HuH-7 (cell line): Measurements from ENCODE around the gene NCEH1.
"Not testable (repeated sequence)": the region's sequence is repeated elsewhere in the genome, so short reads cannot be mapped to it uniquely, and the experiment has no call there.

ENCODE experiments used
- DNase-seq: peaks from one replicate; pipeline ENCODE4 v3.0.0; 2011; ENCODE audit warnings: low spot score

NCEH1 gene

DNA sequence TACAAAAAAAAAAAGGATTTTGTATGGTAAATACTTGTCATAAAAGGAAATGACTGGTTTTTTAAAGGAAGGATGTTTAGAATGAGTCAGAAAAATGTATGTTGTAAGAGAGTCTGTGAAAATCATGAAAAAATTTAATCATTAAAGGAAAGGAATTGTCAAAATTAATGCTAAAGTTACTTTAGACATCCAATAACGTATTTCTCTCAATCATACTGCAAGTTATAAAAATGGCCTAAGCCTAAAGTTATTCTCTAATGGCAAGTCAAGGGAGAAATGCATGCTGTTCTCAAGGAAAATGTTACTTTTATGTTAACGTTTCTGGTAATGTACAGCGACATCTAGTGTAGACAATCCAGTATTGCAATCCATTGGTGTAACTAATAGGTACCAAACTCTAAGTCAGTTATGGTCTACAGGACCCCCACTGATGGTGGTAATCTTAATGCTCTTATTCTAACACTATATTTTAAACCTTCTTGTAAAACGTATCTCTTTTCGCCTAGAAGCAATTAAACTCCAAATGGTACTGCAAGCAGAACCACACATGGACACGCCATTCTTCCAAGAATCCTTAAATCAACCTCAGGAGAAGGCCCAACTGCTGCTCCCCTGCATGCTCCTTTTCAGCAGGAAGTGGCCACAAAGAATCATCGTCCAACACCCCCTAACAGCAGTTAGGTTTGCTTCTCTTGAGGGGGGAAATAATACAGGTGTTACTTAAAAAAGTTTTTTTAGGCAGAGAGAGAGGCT is 35.2 kb downstream of the NCEH1 start:
- DNase-seq = no peak

GRCh38 chr3:172673210-172673679 is 37.6 kb downstream of the NCEH1 start:
- peak; percentile 52 for DNase-seq

GRCh38 chr3:172669021-172669420 is 41.8 kb downstream of the NCEH1 start:
- no peak for DNase-seq

DNA sequence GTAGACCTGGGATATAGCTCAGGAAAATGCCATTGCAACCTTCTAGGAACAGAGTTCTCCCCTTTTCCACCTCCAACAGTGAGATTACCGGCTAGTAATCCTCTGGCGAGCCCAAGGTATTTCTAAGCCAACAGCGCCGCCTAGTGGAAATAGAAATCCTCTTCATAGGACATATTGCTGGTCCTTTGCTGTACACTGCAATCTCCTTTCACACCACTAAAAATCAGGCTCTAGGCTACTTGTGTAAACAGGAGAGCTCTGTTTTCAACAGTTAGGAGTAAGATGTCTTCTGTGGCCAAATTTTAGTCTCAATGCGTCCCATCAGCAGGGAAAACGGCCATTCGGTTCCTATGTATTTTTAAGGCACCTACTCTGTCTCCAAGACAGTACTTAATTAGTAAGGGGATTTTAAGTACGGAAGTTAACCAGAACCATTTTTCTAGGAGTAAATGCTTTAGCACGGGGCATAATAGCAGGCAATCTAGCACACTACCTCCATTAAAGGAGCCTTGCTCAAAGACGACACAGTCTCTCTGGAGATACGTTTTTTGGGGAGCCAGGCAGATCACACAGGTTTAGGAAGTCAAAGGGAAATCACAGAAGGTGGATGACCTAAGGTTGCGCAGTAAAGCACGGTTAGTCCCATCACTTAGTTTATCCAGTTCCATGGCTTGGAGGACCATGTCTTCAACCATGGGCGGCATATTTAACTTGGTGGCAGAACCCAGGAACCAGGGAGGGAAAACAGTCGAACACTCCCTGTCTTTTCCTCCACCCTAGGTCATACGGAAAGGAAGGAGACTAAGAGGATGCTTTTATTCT is 43.8 kb downstream of the NCEH1 start:
- DNase-seq = peak; percentile 62

GRCh38 chr3:172666181-172666872 is 44.5 kb downstream of the NCEH1 start:
- DNase-seq = no peak

GRCh38 chr3:172665510-172665909 is 45.4 kb downstream of the NCEH1 start:
- not testable (repeated sequence) for DNase-seq

DNA sequence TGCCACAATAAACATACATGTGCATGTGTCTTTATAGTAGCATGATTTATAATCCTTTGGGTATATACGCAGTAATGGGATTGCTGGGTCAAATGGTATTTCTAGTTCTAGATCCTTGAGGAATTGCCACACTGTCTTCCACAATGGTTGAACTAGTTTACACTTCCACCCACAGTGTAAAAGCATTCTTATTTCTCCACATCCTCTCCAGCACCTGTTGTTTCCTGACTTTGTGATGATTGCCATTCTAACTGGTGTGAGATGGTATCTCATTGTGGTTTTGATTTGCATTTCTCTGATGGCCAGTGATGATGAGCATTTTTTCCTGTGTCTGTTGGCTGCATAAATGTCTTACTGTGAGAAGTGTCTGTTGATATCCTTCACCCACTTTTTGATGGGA is 50.4 kb downstream of the NCEH1 start:
- DNase-seq = not testable (repeated sequence)

- DNase-seq = no peak
Observed at GRCh38 chr3:172659246-172660002, 51.4 kb downstream of the NCEH1 start.

DNA sequence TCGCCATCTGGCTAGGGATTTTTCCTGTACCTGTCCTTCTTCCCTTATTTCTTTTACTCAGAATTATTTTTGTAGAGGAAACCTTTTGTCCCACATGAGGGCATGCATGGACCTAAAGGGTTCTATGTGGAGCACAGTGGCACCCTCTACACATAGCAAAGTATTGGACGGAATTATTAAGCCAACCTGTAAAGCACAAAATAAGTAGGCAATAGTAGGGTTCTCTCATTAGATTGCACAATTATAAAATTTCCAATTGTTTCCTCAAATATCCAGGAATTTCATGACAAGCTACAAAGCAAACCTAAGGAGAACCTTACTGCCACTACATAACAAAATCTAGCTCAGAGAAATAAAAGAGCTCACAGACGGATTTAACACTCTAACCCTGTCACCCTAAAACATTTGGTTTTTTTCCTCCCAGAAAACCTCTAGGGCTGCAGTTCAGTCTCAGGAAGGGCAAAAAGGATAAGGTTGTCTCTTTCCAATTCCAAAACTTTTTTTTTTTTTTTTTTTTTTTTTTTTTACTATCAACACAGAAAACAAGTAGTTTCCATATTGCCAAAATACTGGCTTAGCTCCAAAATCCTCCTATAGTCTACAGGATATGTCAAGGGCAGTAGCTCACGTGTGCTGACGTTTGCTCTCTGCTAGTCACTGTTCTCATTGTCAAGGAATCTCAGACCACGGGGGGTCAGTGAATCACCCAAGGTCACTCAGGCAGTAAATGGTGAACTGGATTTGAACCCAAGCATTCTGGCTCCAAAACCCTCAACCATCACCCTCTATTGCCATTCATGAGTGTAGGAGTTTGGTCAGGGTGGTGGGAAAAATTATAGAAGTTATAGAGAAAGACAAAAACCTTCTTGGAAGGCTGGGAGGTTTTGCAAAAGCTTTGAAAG is 52.3 kb downstream of the NCEH1 start:
- peak; percentile 26 for DNase-seq

DNA sequence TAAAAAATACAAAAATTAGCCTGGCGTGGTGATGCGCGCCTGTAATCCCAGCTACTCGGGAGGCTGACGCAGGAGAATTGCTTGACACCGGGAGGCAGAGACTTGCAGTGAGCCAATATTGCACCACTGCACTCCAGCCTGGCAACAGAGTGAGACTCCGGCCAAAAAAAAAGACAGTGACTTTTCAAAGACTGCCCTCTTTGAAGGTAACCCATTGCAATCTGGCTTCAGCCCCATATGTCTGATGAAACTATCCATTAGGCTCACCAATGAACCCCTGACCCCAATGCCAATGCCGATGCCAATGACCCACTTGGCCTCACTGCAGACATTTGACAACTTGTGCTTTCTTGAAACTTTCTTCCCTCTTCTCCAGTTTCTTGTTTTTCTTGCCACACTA is 54.3 kb downstream of the NCEH1 start:
- DNase-seq = no peak

DNA sequence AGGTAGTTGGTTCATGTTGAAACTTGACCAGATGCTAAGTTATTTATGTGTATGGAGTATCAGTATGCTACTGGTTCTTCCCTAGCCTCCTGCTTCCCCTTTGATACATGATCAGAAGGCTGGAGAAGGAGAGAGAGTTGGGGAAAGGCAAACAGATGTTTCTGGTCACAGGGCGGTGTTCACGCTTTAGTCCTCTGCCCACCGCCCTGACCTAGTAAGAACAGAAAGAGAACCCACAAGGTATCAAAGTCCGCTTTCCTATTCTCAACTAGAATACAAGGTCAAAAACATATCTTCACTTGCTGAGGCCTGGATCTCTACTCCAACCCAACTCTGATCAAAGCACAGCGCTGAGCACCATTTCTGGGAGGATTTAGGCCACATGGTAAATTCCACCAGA is 55.5 kb downstream of the NCEH1 start:
- no peak for DNase-seq

DNA sequence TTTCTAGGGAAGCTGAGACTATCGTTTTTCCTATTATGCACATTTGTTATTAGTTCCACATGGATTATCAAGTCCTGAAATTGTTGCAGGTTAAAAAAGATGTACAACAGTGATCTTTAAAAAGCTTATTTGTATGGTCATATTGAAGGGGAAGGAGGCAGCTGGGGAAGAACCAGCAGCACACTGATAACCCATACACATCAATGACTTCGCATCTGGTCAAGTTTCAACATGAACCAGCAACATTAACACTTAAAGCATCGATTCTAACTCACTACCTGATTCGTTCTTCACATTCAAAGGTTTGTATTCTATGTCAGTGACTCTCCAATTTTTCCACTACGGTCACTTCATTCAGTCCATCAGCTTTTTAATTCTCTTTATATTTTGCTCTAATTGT is 56.4 kb downstream of the NCEH1 start:
- DNase-seq = no peak

- no peak for DNase-seq
Observed at GRCh38 chr3:172653004-172653572, 57.8 kb downstream of the NCEH1 start.

GRCh38 chr3:172651936-172652625 is 58.8 kb downstream of the NCEH1 start:
- DNase-seq = no peak

GRCh38 chr3:172649987-172650386 is 60.9 kb downstream of the NCEH1 start:
- no peak for DNase-seq

- no peak for DNase-seq
Observed at GRCh38 chr3:172648747-172649146, 62.1 kb downstream of the NCEH1 start.

DNA sequence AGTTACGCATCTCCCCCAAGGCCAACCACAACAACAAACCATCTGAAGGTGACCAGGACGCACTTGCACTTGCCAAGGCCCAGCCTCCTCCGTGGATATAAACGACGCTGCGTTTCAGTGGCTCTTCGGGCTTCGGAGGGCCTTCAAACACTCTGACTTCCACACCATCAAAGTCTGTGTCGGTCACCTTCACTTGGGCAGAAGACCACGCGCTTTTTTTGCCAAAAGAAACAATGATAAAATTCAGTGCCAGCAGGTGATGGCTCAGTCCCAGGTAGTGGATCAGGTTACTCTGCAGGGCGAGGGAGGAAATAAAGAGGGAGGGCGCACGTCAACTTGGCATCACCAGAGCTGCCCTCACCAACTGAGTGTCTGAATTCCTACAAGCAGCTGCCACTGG is 63.0 kb downstream of the NCEH1 start:
- no peak for DNase-seq

- no peak for DNase-seq
Observed at GRCh38 chr3:172647080-172647479, 63.8 kb downstream of the NCEH1 start.

GRCh38 chr3:172646439-172647015 is 64.3 kb downstream of the NCEH1 start:
- DNase-seq = no peak

DNA sequence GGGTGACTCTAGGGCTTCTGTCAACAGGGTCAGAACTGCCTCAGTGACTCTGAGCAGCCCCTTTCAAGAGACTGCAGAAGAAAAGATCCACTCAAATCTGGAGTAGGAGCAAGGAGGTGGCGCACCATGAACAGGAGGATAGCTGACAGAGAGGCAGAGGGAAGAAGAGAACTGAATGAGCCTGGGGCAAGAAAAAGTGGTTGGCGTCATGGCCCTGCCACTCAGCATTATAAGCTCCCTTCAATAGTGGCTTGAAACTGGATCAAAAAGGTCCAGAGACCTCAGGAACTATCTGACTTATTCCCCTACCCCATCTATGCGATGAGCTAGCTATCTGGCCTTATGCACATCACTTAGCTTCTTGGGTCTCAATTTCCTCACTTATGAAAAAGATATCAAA is 66.6 kb downstream of the NCEH1 start:
- no peak for DNase-seq
